Measurements from ENCODE around the gene GPBP1. TPM values are rescaled to one million over a fixed set of nuclear protein-coding genes. Genes with fewer than 3 reads are reported as not detected.

GPBP1 gene
- total and polyA plus RNA-seq, 9 of the 15 experiments (the other 6 are each of a cell fraction or from before 2014, with no cell fraction given) = 31.0 to 109 (median 68.4) TPM

DNA sequence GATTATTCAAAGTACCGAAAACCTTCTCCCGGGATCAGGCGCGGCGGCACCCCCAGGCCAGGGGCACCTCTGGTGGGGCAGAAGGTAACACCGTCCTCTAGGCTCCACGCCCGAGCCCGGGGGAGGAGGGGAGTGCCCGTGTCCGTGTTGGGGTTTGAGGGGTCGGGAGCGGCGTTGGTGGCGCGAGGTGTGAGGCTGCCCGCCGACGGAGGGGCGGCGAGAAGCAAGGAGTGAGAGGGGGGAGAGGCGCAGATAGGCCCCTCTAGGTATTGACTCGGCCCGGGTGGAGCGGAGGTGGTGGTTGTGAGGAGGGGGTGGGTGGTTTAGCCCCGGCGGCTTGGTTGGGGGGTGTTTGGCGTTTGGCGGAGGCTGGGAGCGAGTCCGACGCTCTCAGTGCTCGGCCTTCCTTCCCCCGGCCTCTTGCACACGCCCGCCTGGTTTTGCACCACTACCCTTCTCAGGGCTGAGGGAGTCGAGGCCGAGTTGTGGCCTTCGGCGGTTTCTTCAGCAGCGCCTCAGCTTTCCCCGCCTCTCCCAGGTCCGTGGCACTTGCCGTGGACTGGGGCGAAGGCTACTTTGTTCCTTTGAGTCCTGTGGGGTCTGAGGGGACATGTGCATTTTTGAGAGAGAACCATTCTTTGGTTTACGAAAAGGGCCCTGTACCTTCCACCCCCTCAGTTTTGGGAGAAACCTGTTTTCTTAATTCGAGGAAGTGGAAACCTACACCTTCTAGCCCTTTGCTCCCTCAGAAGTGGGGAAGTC lies 450 bp downstream of the GPBP1 start (continued):
- TF ChIP-seq NFIC (IDR thresholded peaks at IDR 0.05) = no peak; the same call in 1 of the 2 replicates
- no peak for TF ChIP-seq PRDM10 (IDR thresholded peaks at IDR 0.05; ENCODE audit: partially characterized antibody)
- TF ChIP-seq BRD4 (IDR thresholded peaks at IDR 0.05) = peak; percentile 92; the same call in 1 of the 2 replicates
- no peak for TF ChIP-seq EP300 (IDR thresholded peaks at IDR 0.05; ENCODE audit: low read length)
- TF ChIP-seq, protein P1, sequence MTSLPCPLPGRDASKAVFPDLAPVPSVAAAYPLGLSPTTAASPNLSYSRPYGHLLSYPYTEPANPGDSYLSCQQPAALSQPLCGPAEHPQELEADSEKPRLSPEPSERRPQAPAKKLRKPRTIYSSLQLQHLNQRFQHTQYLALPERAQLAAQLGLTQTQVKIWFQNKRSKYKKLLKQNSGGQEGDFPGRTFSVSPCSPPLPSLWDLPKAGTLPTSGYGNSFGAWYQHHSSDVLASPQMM (CRISPR knock-in tag; IDR thresholded peaks at IDR 0.05) = no peak
- no peak for TF ChIP-seq E2F5 (CRISPR knock-in tag; IDR thresholded peaks at IDR 0.05)
- TF ChIP-seq CBX1 (IDR thresholded peaks at IDR 0.05; ENCODE audit: low read depth) = no peak
- TF ChIP-seq ZNF445 (CRISPR knock-in tag; IDR thresholded peaks at IDR 0.05; ENCODE audit: low read depth) = no peak
- no peak for TF ChIP-seq ZNF217 (CRISPR knock-in tag; IDR thresholded peaks at IDR 0.05)
- TF ChIP-seq XRCC4 (IDR thresholded peaks at IDR 0.05; ENCODE audit: extremely low read depth, insufficient read depth, insufficient read length) = no peak
- no peak for TF ChIP-seq MAFK (IDR thresholded peaks at IDR 0.05; ENCODE audit: low read length)
- no peak for TF ChIP-seq IFI16 (CRISPR knock-in tag; IDR thresholded peaks at IDR 0.05)
- no peak for TF ChIP-seq ZNF384 (IDR thresholded peaks at IDR 0.05; ENCODE audit: low read depth, low read length)
- no peak for TF ChIP-seq TAF9B (IDR thresholded peaks at IDR 0.05; ENCODE audit: partially characterized antibody)
- TF ChIP-seq GABPB1 (CRISPR knock-in tag; IDR thresholded peaks at IDR 0.05) = 0 out of 2 replicates have a peak, but pooled peaks have one; percentile 17
- no peak for TF ChIP-seq HDGF (IDR thresholded peaks at IDR 0.05)
- TF ChIP-seq CUX1 (CRISPR knock-in tag; IDR thresholded peaks at IDR 0.05) = no peak
- no peak for TF ChIP-seq MEF2A (IDR thresholded peaks at IDR 0.05; ENCODE audit: control insufficient read depth, low read depth, low read length)
